ENCODE measurements around the gene SULT1A1. TPM values are rescaled to one million over a fixed set of nuclear protein-coding genes. Genes with fewer than 3 reads are reported as not detected.
"Not testable (repeated sequence)": the region's sequence is repeated elsewhere in the genome, so short reads cannot be mapped to it uniquely, and the experiment has no call there.

Gene SULT1A1
- total and polyA plus RNA-seq, 2 experiments from 2014 or later, result 15.0 to 18.8 TPM

DNA sequence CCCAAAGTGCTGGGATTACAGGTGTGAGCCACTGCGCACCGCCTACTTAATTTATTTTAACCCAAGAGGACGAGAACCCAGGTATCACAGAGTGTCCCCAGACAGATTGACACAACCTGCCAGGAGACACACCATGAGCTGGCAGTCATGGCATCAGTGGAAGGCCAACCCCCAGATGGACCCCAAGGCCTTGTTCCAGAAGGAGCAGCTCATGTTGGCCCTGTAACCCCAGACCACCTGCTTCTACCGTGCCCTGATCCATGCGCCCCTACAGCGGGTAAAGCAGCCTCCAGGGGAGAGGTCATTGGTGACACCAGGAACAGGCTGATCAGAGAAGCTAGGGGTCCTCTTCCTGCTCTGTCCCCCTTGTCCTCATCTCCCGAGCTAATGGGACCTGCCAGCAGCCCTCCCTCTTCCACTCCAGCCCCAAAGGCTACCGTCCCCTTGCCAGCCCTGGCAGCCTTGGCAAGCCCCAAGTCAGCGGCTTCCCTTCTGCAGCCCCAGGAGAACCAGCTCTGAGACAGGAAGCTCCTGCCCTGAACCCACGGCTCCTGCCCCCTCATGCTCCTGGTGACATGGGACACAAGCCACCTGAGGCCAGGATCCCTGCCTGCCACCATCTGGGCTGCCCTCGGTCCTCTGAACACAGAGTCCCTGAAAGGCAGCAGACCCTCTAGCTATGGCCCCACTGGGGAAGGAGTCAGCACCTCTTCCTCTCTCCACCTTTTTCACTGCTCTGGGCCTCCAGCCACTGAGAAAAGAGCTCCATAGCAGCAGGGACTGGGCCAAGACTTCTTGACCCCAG, 6.3 kb downstream of the SULT1A1 start:
- DNase-seq (ENCODE audit: low spot score), result no peak
- WGBS (ENCODE audit: low lambda C conversion rate, missing lambda C conversion rate), result 91% methylated on average over 11 of the region's 11 CpGs
- Histone ChIP-seq H3K27ac (no peak overlapping the region), H3K9me2 (replicated peaks; ENCODE audit: insufficient read depth) (no peaks in the 10 kb centered on the region), H4K20me1 (ENCODE audit: insufficient read depth, poor library complexity, severe bottlenecking) (no peaks in the 10 kb centered on the region), H3K9me3 (ENCODE audit: low read depth) (no peaks in the 10 kb centered on the region), H2AFZ (no peak overlapping the region), H3K4me3 (no peak overlapping the region), H3K27me3 (no peaks in the 10 kb centered on the region), H3K4me1 (ENCODE audit: insufficient read depth) (no peaks in the 10 kb centered on the region), H3K79me2 (no peaks in the 10 kb centered on the region), H3K4me2 (no peak overlapping the region), H3K36me3 (replicated peaks; ENCODE audit: insufficient read depth, low read depth) (no peaks in the 10 kb centered on the region)
- no peak for TF ChIP-seq EZH2 (IDR thresholded peaks at IDR 0.05; ENCODE audit: borderline replicate concordance)
- no peak for TF ChIP-seq EZH2phosphoT487 (IDR thresholded peaks at IDR 0.05; ENCODE audit: low read depth, severe bottlenecking, unreplicated experiment)
- TF ChIP-seq, protein P1, sequence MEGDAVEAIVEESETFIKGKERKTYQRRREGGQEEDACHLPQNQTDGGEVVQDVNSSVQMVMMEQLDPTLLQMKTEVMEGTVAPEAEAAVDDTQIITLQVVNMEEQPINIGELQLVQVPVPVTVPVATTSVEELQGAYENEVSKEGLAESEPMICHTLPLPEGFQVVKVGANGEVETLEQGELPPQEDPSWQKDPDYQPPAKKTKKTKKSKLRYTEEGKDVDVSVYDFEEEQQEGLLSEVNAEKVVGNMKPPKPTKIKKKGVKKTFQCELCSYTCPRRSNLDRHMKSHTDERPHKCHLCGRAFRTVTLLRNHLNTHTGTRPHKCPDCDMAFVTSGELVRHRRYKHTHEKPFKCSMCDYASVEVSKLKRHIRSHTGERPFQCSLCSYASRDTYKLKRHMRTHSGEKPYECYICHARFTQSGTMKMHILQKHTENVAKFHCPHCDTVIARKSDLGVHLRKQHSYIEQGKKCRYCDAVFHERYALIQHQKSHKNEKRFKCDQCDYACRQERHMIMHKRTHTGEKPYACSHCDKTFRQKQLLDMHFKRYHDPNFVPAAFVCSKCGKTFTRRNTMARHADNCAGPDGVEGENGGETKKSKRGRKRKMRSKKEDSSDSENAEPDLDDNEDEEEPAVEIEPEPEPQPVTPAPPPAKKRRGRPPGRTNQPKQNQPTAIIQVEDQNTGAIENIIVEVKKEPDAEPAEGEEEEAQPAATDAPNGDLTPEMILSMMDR (IDR thresholded peaks at IDR 0.05; ENCODE audit: poor library complexity), result no peak

DNA sequence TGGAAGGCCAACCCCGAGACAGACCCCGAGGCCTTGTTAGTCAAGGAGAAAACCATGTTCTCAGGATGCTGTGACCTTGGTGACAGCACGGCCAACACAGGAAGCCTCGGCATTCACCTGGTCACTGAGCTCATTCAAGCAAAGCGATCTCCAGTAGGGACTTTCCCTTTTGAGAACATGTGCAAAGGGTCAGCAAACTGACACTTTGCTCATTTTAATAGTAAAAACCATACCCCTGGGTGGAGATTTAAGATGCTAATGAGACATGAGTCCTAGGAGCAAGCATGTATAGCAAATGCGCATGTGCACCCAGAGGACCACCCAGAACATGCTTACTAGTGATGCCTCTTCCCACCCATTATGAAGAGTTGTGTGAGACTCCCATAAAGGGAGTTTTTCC, 7.3 kb downstream of the SULT1A1 start:
- TF ChIP-seq EZH2 (IDR thresholded peaks at IDR 0.05; ENCODE audit: borderline replicate concordance) (no peak), EZH2phosphoT487 (IDR thresholded peaks at IDR 0.05; ENCODE audit: low read depth, severe bottlenecking, unreplicated experiment) (no peak)
- TF ChIP-seq, protein P1 (IDR thresholded peaks at IDR 0.05; ENCODE audit: poor library complexity), result no peak
- WGBS (ENCODE audit: low lambda C conversion rate, missing lambda C conversion rate), result 71% methylated on average over 6 of the region's 6 CpGs
- H3K4me1 ChIP-seq (ENCODE audit: insufficient read depth), result no peaks in the 10 kb centered on the region
- H3K4me3 ChIP-seq, result no peak overlapping the region
- no peak overlapping the region for H3K4me2 ChIP-seq
- H3K27me3 ChIP-seq, result no peaks in the 10 kb centered on the region
- DNase-seq (ENCODE audit: low spot score), result no peak
- H4K20me1 ChIP-seq (ENCODE audit: insufficient read depth, poor library complexity, severe bottlenecking), result no peaks in the 10 kb centered on the region
- no peaks in the 10 kb centered on the region for H3K9me2 ChIP-seq (replicated peaks; ENCODE audit: insufficient read depth)
- no peaks in the 10 kb centered on the region for H3K36me3 ChIP-seq (replicated peaks; ENCODE audit: insufficient read depth, low read depth)
- H3K27ac ChIP-seq, result no peak overlapping the region
- H3K79me2 ChIP-seq, result no peaks in the 10 kb centered on the region
- H3K9me3 ChIP-seq (ENCODE audit: low read depth), result no peaks in the 10 kb centered on the region
- no peak overlapping the region for H2AFZ ChIP-seq

DNA sequence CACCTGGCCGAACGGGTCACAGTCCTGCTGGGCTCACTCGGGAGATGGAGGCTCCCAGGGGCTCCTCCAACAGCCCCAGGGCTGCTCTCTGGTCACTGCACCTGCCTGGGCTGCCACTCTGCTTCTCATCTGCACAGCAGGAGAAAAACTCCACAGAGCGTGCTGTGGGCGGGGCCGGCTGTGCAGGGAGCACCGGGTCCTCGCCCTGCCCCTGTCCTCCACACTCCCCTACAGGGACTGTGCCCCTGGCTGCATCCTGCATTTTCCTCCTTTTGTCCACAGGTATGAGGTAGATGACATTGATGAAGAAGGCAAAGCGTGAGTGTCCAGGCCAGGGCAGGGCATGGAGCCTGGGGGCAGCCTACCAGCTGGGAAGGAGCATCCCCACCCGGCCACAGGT, 7.8 kb downstream of the SULT1A1 start:
- H3K9me2 ChIP-seq (replicated peaks; ENCODE audit: insufficient read depth); H3K4me3 ChIP-seq; H2AFZ ChIP-seq; H4K20me1 ChIP-seq (ENCODE audit: insufficient read depth, poor library complexity, severe bottlenecking); H3K9me3 ChIP-seq (ENCODE audit: low read depth); H3K4me2 ChIP-seq; H3K27me3 ChIP-seq; H3K79me2 ChIP-seq; H3K27ac ChIP-seq; H3K4me1 ChIP-seq (ENCODE audit: insufficient read depth); H3K36me3 ChIP-seq (replicated peaks; ENCODE audit: insufficient read depth, low read depth); DNase-seq (ENCODE audit: low spot score): not testable (repeated sequence)
- WGBS (ENCODE audit: low lambda C conversion rate, missing lambda C conversion rate), result 90% methylated on average over 5 of the region's 10 CpGs

- H3K36me3 ChIP-seq (replicated peaks; ENCODE audit: insufficient read depth, low read depth); H3K4me3 ChIP-seq; H3K27me3 ChIP-seq; H2AFZ ChIP-seq; H3K4me1 ChIP-seq (ENCODE audit: insufficient read depth); DNase-seq (ENCODE audit: low spot score); H4K20me1 ChIP-seq (ENCODE audit: insufficient read depth, poor library complexity, severe bottlenecking); H3K9me3 ChIP-seq (ENCODE audit: low read depth); H3K79me2 ChIP-seq; H3K27ac ChIP-seq; H3K4me2 ChIP-seq; H3K9me2 ChIP-seq (replicated peaks; ENCODE audit: insufficient read depth): not testable (repeated sequence)
- WGBS (ENCODE audit: low lambda C conversion rate, missing lambda C conversion rate), result 92% methylated on average over 13 of the region's 13 CpGs
Observed at GRCh38 chr16:28601589-28601988, 8.3 kb downstream of the SULT1A1 start.

DNA sequence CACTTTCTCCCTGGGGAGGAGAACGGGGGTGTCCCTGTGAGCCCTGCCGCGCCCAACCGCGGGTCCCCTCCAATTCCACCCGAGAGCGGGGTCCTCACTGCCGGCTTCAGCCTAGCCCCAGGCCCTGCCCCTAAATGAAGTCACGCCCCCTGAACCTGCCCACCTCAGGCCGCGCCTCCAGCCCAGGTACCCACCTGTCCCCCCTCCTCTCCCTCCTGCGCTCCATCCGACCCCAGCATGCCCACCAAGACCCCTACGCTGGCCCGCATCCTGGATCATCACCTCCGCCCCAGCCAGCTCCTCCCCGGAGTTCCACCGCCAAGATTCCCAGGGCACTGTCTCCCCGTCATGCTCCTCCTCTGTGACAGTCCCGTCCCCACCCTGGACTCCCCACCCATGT, 8.9 kb downstream of the SULT1A1 start:
- DNase-seq (ENCODE audit: low spot score); H3K9me2 ChIP-seq (replicated peaks; ENCODE audit: insufficient read depth); H2AFZ ChIP-seq; H3K79me2 ChIP-seq; H4K20me1 ChIP-seq (ENCODE audit: insufficient read depth, poor library complexity, severe bottlenecking); H3K9me3 ChIP-seq (ENCODE audit: low read depth); H3K4me2 ChIP-seq; H3K36me3 ChIP-seq (replicated peaks; ENCODE audit: insufficient read depth, low read depth); H3K27me3 ChIP-seq; H3K27ac ChIP-seq; H3K4me3 ChIP-seq: not testable (repeated sequence)
- peaks cover 11% of the 10 kb centered on the region for H3K4me1 ChIP-seq (ENCODE audit: insufficient read depth)
- no CpG with 5 or more reads among the region's 20 CpGs for WGBS (ENCODE audit: low lambda C conversion rate, missing lambda C conversion rate)

DNA sequence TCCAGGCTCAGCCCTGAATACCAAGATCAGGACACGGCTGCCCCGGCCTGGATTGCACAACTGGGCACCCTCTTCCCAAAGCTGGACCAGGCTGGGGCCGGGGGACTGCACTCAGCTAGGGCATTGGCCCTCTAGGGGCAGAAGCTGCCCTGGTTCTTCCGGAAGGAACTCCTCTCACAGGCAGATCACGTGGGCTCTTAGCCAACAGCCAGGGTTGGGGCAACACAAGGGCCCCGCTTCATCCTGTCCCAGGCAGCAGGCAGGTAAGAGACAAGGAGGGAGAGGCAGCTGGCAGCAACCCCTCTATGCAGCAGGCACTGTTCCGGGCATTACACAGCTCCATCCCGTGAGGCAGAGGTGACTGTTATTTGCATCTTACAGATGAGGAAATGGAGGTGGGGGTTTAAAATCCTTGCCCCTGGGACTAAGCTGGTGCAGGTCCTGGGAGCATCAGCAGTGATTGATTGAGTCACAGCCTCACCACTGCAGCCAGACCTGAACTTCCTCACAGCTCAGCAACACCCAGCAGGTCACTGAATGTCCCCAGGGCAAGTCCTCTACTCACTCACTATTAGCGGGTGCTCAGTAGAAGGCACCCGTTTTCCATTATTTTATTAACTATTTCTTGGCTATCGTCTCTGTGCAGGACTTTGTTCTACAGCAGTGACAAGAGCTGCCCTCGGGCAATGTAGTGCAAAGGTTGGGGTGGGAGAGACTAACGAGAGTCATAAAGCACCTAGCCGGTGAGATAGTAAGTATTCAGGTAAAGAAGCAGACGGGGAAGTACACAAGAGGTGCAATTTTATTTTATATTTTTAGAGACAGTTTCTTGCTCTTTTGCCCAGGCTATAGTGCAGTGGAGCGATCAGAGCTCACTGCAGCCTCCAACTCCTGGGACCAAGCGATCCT, 10.2 kb downstream of the SULT1A1 start:
- not testable (repeated sequence) for H3K9me2 ChIP-seq (replicated peaks; ENCODE audit: insufficient read depth); H3K9me3 ChIP-seq (ENCODE audit: low read depth); H3K79me2 ChIP-seq; H3K36me3 ChIP-seq (replicated peaks; ENCODE audit: insufficient read depth, low read depth); H3K4me3 ChIP-seq; H2AFZ ChIP-seq; H3K27ac ChIP-seq; H3K27me3 ChIP-seq; DNase-seq (ENCODE audit: low spot score); H4K20me1 ChIP-seq (ENCODE audit: insufficient read depth, poor library complexity, severe bottlenecking); H3K4me2 ChIP-seq
- WGBS (ENCODE audit: low lambda C conversion rate, missing lambda C conversion rate), result no CpG with 5 or more reads among the region's 17 CpGs
- peaks cover 11% of the 10 kb centered on the region for H3K4me1 ChIP-seq (ENCODE audit: insufficient read depth)

Measured in hepatocyte (in vitro differentiated cells).